Keratinocyte (primary cell): ENCODE results near the gene CHST8. TPM values are rescaled to one million over a fixed set of nuclear protein-coding genes. Genes with fewer than 3 reads are reported as not detected.

ENCODE experiments used
- DNase-seq: peaks from one replicate; pipeline ENCODE4 v3.0.0-alpha.2; 2011; ENCODE audit warnings: low read depth, missing footprints, low spot score
- FAIRE-seq: peaks from 2 replicates; lab custom pipeline; 2011; peaks lifted over from hg19 to GRCh38; lab: Jason Lieb, UNC
- H2AFZ ChIP-seq: 2 replicates; pipeline ENCODE4 v1.6.0; 2012; ENCODE audit warnings: low read length, control low read depth, inconsistent platforms; ENCODE audit not compliant: control insufficient read depth
- H3K27ac ChIP-seq: 2 replicates; pipeline ENCODE4 v1.5.1; 2011; ENCODE audit warnings: low read length; ENCODE audit not compliant: control insufficient read depth, insufficient read depth
- H3K27me3 ChIP-seq: 3 replicates; pipeline ENCODE4 v1.6.0; 2011; ENCODE audit warnings: low read length; ENCODE audit not compliant: control insufficient read depth, insufficient read depth; ENCODE audit errors: extremely low read depth
- H3K36me3 ChIP-seq, 2 experiments: 2 replicates in 1 of 2; 3 replicates in 1 of 2; pipeline ENCODE4 v1.5.1; 2011; ENCODE audit warnings: low read length in 2 of 2, mild to moderate bottlenecking in 1 of 2; ENCODE audit not compliant: control insufficient read depth in 2 of 2, insufficient read depth in 2 of 2; ENCODE audit errors: extremely low read depth in 1 of 2
- H3K4me1 ChIP-seq: 3 replicates; pipeline ENCODE4 v1.5.1; 2011; ENCODE audit warnings: low read length; ENCODE audit not compliant: control insufficient read depth, insufficient read depth; ENCODE audit errors: extremely low read depth
- H3K4me2 ChIP-seq: 3 replicates; pipeline ENCODE4 v1.6.0; 2011; ENCODE audit warnings: low read depth, low read length; ENCODE audit not compliant: control insufficient read depth, insufficient read depth; ENCODE audit errors: extremely low read depth
- H3K4me3 ChIP-seq, 3 experiments: fragments of 200-600 bp in 1 of 3; sonication (generic) in 1 of 3; 2 replicates in 2 of 3; 3 replicates in 1 of 3; pipeline ENCODE4 v1.5.1; 2011 to 2016; ENCODE audit warnings: low read length in 3 of 3, mild to moderate bottlenecking in 3 of 3, control low read depth in 2 of 3, inconsistent platforms in 1 of 3, low read depth in 1 of 3, mixed read lengths in 1 of 3, mixed run types in 1 of 3, moderate library complexity in 1 of 3; ENCODE audit not compliant: control insufficient read depth in 2 of 3, insufficient read depth in 2 of 3; ENCODE audit errors: extremely low read depth in 1 of 3
- H3K79me2 ChIP-seq: 2 replicates; pipeline ENCODE4 v1.6.0; 2012; ENCODE audit warnings: low read length; ENCODE audit not compliant: control insufficient read depth, insufficient read depth
- H3K9ac ChIP-seq: 3 replicates; pipeline ENCODE4 v1.6.0; 2011; ENCODE audit warnings: low read length; ENCODE audit not compliant: control insufficient read depth, insufficient read depth; ENCODE audit errors: extremely low read depth
- H3K9me1 ChIP-seq: 3 replicates; pipeline ENCODE4 v1.6.0; 2011; ENCODE audit warnings: low read length; ENCODE audit not compliant: control insufficient read depth, insufficient read depth; ENCODE audit errors: extremely low read depth
- H3K9me3 ChIP-seq: 2 replicates; pipeline ENCODE4 v1.5.1; 2012; ENCODE audit warnings: low read depth, low read length; ENCODE audit not compliant: control insufficient read depth
- H4K20me1 ChIP-seq: 3 replicates; pipeline ENCODE4 v1.6.0; 2011; ENCODE audit warnings: low read length; ENCODE audit not compliant: control insufficient read depth, insufficient read depth; ENCODE audit errors: extremely low read depth
- CTCF ChIP-seq, 3 experiments: IDR thresholded peaks in 1 of 3; conservative IDR thresholded peaks in 1 of 3; optimal IDR thresholded peaks in 1 of 3; 2 replicates in 2 of 3; 3 replicates in 1 of 3; pipeline versions ENCODE3 to v1.5.1; 2011; ENCODE audit warnings: low read length in 3 of 3, mild to moderate bottlenecking in 3 of 3, moderate library complexity in 2 of 3, control low read depth in 1 of 3, inconsistent platforms in 1 of 3; ENCODE audit not compliant: insufficient read depth in 2 of 3; ENCODE audit errors: extremely low read depth in 1 of 3
- EZH2 ChIP-seq: IDR thresholded peaks from one replicate; pipeline ENCODE4 v1.6.1; 2012; ENCODE audit warnings: inconsistent platforms, mild to moderate bottlenecking, low read length, moderate library complexity
- dilution Hi-C: fragments of 300-500 bp; cut with MboI; formaldehyde crosslinking; loops from one replicate; pipeline ENCODE4 v1.7.0; 2020; ENCODE audit warnings: low sequenced_read_pairs; ENCODE audit not compliant: extremely low pct_ligation_motif_present
- polyA plus RNA-seq, 5 experiments: library from polyadenylated mRNA; depleted of rRNA in 3 of 5; stranded (reverse) in 3 of 5; stranded (forward) in 1 of 5; unstranded in 1 of 5; fragments of >200 nt; gene quantifications; 1 replicate in 1 of 5; 2 replicates in 3 of 5; 3 replicates in 1 of 5; pipeline versions ENCODE4 v1.2.1 to v1.2.3, GENCODE V29; 2011 to 2012; ENCODE audit warnings: missing spikeins in 2 of 5, low read depth in 1 of 5, low replicate concordance in 1 of 5

The CHST8 gene
- polyA plus RNA-seq, 1 donor (not counting 4 experiments of a cell fraction or from before 2014, with no cell fraction given) = not detected

- Histone ChIP-seq H3K27me3 (peaks cover 52% of the 10 kb centered on the region), H3K36me3 (no peaks in the 10 kb centered on the region), H3K9ac (no peak overlapping the region), H3K79me2 (no peaks in the 10 kb centered on the region), H3K9me3 (no peaks in the 10 kb centered on the region), H3K4me2 (peak overlapping the region; percentile 45), H3K27ac (no peak overlapping the region), H4K20me1 (no peaks in the 10 kb centered on the region), H3K4me3 (peak overlapping the region; percentile 20 to 38 (median 30)), H3K4me1 (no peaks in the 10 kb centered on the region), H3K9me1 (no peaks in the 10 kb centered on the region), H2AFZ (no peak overlapping the region)
- DNase-seq = no peak
- no peak for FAIRE-seq
- TF ChIP-seq EZH2 (peak; percentile 1), CTCF (optimal IDR thresholded peaks at IDR 0.05 in 1 of 3, IDR thresholded peaks at IDR 0.05 in 1 of 3, conservative IDR thresholded peaks at IDR 0.05 in 1 of 3; ENCODE audit: extremely low read depth in 1 of 3, insufficient read depth in 2 of 3, low read length in 3 of 3) (no peak)
- dilution Hi-C loops = no loop called here
Measured at GRCh38 chr19:33622505-33622808, 704 bp downstream of the CHST8 start.

- H2AFZ ChIP-seq = no peak overlapping the region
- no peak overlapping the region for H3K4me2 ChIP-seq
- H3K9me3 ChIP-seq = no peaks in the 10 kb centered on the region
- TF ChIP-seq CTCF (optimal IDR thresholded peaks at IDR 0.05 in 1 of 3, IDR thresholded peaks at IDR 0.05 in 1 of 3, conservative IDR thresholded peaks at IDR 0.05 in 1 of 3; ENCODE audit: extremely low read depth in 1 of 3, insufficient read depth in 2 of 3, low read length in 3 of 3) (no peak), EZH2 (peak; percentile 82)
- H3K36me3 ChIP-seq = no peaks in the 10 kb centered on the region
- DNase-seq (no peak), FAIRE-seq (no peak)
- no peaks in the 10 kb centered on the region for H3K4me1 ChIP-seq
- no peak overlapping the region for H3K9ac ChIP-seq
- H4K20me1 ChIP-seq = no peaks in the 10 kb centered on the region
- H3K79me2 ChIP-seq = no peaks in the 10 kb centered on the region
- peaks cover 52% of the 10 kb centered on the region for H3K27me3 ChIP-seq
- H3K4me3 ChIP-seq = peak overlapping the region in 1 of 3 experiments; percentile 20
- dilution Hi-C loops = no loop called here
- H3K27ac ChIP-seq = no peak overlapping the region
- no peaks in the 10 kb centered on the region for H3K9me1 ChIP-seq
Measured at GRCh38 chr19:33622809-33623511, 1.2 kb downstream of the CHST8 start.
